GM12878 (cell line): ENCODE measurements around the gene BPIFB4. TPM values are rescaled to one million over a fixed set of nuclear protein-coding genes. Genes with fewer than 3 reads are reported as not detected.

ENCODE experiments used
- ATAC-seq: fragments of 200-7000 bp; cut with Tn5 transposase; 3 replicates; pipeline ENCODE4 v1.9.1; 2020; ENCODE audit warnings: mild to moderate bottlenecking, moderate library complexity
- BruUV-seq: library from RNA; stranded (reverse); fragments of 400-500 nt; replicated peaks from 2 replicates; lab custom pipeline; 2021; lab: Mats Ljungman, UMichigan
- CTCF ChIA-PET: fragments of 300-600 bp; sonication (Branson Sonifier 250); formaldehyde crosslinking; extraction: SDS; loops from one replicate; lab custom pipeline; 2021; ENCODE audit warnings: inconsistent platforms; lab: Yijun Ruan, JAX
- POLR2A ChIA-PET: fragments of 350-600 bp; formaldehyde crosslinking; extraction: SDS; loops from one replicate; lab custom pipeline; 2021; ENCODE audit warnings: inconsistent platforms; lab: Charles Lee
- RAD21 ChIA-PET: fragments of 300-600 bp; sonication (Branson Sonifier 250); formaldehyde crosslinking; loops from one replicate; lab custom pipeline; 2023; ENCODE audit warnings: antibody characterized with exemption; ENCODE audit not compliant: unreplicated experiment; lab: Charles Lee
- SMC1A ChIA-PET: fragments of 300-600 bp; sonication (Branson Sonifier 250); formaldehyde crosslinking; loops from one replicate; lab custom pipeline; 2023; ENCODE audit not compliant: unreplicated experiment, uncharacterized antibody; lab: Charles Lee
- DNase-seq: peaks from one replicate; pipeline ENCODE4 v3.0.0-alpha.2; 2011; ENCODE audit warnings: low read depth, low spot score
- FAIRE-seq: peaks from 3 replicates; lab custom pipeline; 2011; peaks lifted over from hg19 to GRCh38; lab: Jason Lieb, UNC
- H2AFZ ChIP-seq: 2 replicates; pipeline ENCODE4 v1.6.0; 2011; ENCODE audit warnings: low read depth, low read length, control low read depth; ENCODE audit not compliant: control insufficient read depth
- H3K27ac ChIP-seq: 2 replicates; pipeline ENCODE4 v1.5.1; 2011; ENCODE audit warnings: control low read depth; ENCODE audit not compliant: control insufficient read depth, insufficient read depth
- H3K27me3 ChIP-seq, 2 experiments: replicated peaks in 1 of 2; 2 replicates each; pipeline versions ENCODE4 v1.6.0 to v1.6.1; 2011; ENCODE audit warnings: low read length in 1 of 2; ENCODE audit not compliant: control insufficient read depth in 2 of 2, insufficient read depth in 2 of 2
- H3K36me3 ChIP-seq, 2 experiments: 2 replicates each; pipeline ENCODE4 v1.5.1; 2011; ENCODE audit warnings: low read length in 1 of 2; ENCODE audit not compliant: control insufficient read depth in 2 of 2, insufficient read depth in 2 of 2
- H3K4me1 ChIP-seq: 2 replicates; pipeline ENCODE4 v1.6.1; 2011; ENCODE audit warnings: mild to moderate bottlenecking, low read length, moderate library complexity, mixed read lengths; ENCODE audit not compliant: control insufficient read depth, insufficient read depth
- H3K4me2 ChIP-seq: 2 replicates; pipeline ENCODE4 v1.6.0; 2011; ENCODE audit warnings: control low read depth; ENCODE audit not compliant: control insufficient read depth, insufficient read depth
- H3K4me3 ChIP-seq: fragments of 200-600 bp; sonication (generic); 2 replicates; pipeline ENCODE4 v1.5.1; 2016
- H3K79me2 ChIP-seq: 2 replicates; pipeline ENCODE4 v1.6.0; 2011; ENCODE audit warnings: low read length; ENCODE audit not compliant: control insufficient read depth, insufficient read depth
- H3K9ac ChIP-seq: 2 replicates; pipeline ENCODE4 v1.8.0; 2011; ENCODE audit warnings: low read length, control low read depth, mixed read lengths; ENCODE audit not compliant: control insufficient read depth, insufficient read depth
- H3K9me3 ChIP-seq: replicated peaks from 3 replicates; pipeline ENCODE4 v1.5.1; 2011; ENCODE audit warnings: mild to moderate bottlenecking, low read length; ENCODE audit not compliant: control insufficient read depth, insufficient read depth
- H4K20me1 ChIP-seq: 2 replicates; pipeline ENCODE4 v1.6.0; 2011; ENCODE audit not compliant: control insufficient read depth, insufficient read depth
- ESRRA ChIP-seq: IDR thresholded peaks from 2 replicates; pipeline ENCODE4 v1.6.1; 2012; ENCODE audit warnings: mild to moderate bottlenecking, low read length, improper control_type of control experiment
- MTA3 ChIP-seq: IDR thresholded peaks from 2 replicates; pipeline ENCODE4 v1.6.1; 2012; ENCODE audit warnings: low read length, inconsistent platforms, borderline replicate concordance
- SMC3 ChIP-seq: IDR thresholded peaks from 2 replicates; pipeline ENCODE4 v1.6.1; 2011; ENCODE audit warnings: low read length, improper control_type of control experiment, borderline replicate concordance
- TAF1 ChIP-seq: IDR thresholded peaks from 2 replicates; pipeline ENCODE4 v1.6.1; 2011; ENCODE audit warnings: mild to moderate bottlenecking, low read depth, low read length, borderline replicate concordance
- TCF7 ChIP-seq: IDR thresholded peaks from 2 replicates; pipeline ENCODE4 v1.6.1; 2014; ENCODE audit warnings: antibody characterized with exemption, borderline replicate concordance
- ZZZ3 ChIP-seq: IDR thresholded peaks from 2 replicates; pipeline ENCODE4 v1.6.1; 2011; ENCODE audit warnings: low read depth; ENCODE audit not compliant: control insufficient read depth, insufficient read length
- WGBS: methylation state at CpG from one replicate; pipeline ENCODE4 v1.1.6; 2016; ENCODE audit warnings: low lambda C conversion rate; ENCODE audit not compliant: insufficient replicate concordance, insufficient coverage; ENCODE audit errors: missing lambda C conversion rate; 5-methylcytosine and 5-hydroxymethylcytosine counted together
- in situ Hi-C: fragments of 300-500 bp; cut with MboI; formaldehyde crosslinking; loops from 9 replicates; pipeline ENCODE4 v1.14.3; 2018; ENCODE audit warnings: mixed read lengths
- intact Hi-C: fragments of 100-400 bp; cut with micrococcal nuclease; formaldehyde crosslinking; loops from one replicate; pipeline ENCODE4 v1.14.2; 2022; ENCODE audit not compliant: unreplicated experiment
- polyA plus RNA-seq, 11 experiments: library from polyadenylated mRNA; depleted of rRNA in 4 of 11; unstranded in 6 of 11; stranded (reverse) in 5 of 11; fragments of >200 nt; fragmentation: Nextera tagmentation in 4 of 11; fragmentation: Illumina TruSeq in 1 of 11; extraction: Ambion mirVana in 4 of 11; extraction: Trizol in 1 of 11; gene quantifications; 1 replicate in 1 of 11; 2 replicates in 10 of 11; pipeline versions ENCODE4 v1.2.1 to v1.2.3, GENCODE V29; 2011 to 2016; ENCODE audit warnings: inconsistent platforms in 2 of 11, missing spikeins in 2 of 11, low read depth in 1 of 11
- total RNA-seq, 4 experiments: library from RNA; depleted of rRNA in 3 of 4; stranded (reverse); fragments of >200 nt in 3 of 4; fragmentation: Illumina TruSeq in 1 of 4; extraction: Trizol in 1 of 4; gene quantifications; 2 replicates each; pipeline versions ENCODE4 v1.2.1 to v1.2.3, GENCODE V29; 2013 to 2021
- TF ChIP-seq, protein P1 (sequence below): IDR thresholded peaks from 2 replicates; pipeline ENCODE4 v1.6.1; 2012; ENCODE audit warnings: low read depth, low read length, improper control_type of control experiment
- TF ChIP-seq, protein P2 (sequence below): fragments of 450-650 bp; IDR thresholded peaks from 2 replicates; pipeline ENCODE4 v1.6.1; 2017; ENCODE audit warnings: mild to moderate bottlenecking, moderate library complexity
- TF ChIP-seq, protein P3 (sequence below): IDR thresholded peaks from 2 replicates; pipeline ENCODE4 v1.6.1; 2012; ENCODE audit warnings: low read depth, low read length, improper control_type of control experiment

Gene BPIFB4
- total and polyA plus RNA-seq, 10 of the 15 experiments (the other 5 are each of a cell fraction or from before 2014, with no cell fraction given): 0.12 TPM; not detected in 9

DNA sequence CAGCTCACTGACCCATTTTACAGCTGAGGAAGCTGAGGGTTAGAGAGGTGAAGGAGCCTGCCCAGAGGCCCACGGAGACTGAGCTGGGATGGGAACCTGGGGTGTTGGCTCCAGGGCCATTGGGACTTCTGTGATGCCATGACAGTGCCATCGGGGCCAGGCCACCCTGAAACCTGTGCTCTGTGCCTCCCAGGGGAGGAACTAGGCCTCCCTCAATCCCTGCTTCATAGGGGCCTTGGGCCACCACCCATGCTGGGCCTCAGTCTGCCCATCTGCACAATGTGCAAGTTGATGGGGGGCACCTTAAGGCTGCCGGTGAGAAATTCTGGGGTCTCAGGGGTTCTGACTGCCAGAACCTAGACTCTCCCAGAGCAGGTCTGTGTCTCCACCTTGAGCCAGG lies 24.9 kb downstream of the BPIFB4 start:
- ChIA-PET CTCF (no interaction called here), SMC1A (no interaction called here), RAD21 (no interaction called here)

More for the DNA sequence above, 24.9 kb downstream of the BPIFB4 start:
- Histone ChIP-seq H3K27ac (no peak overlapping the region), H3K9me3 (no peaks in the 10 kb centered on the region), H3K36me3 (no peaks in the 10 kb centered on the region), H2AFZ (no peak overlapping the region), H3K27me3 (no peaks in the 10 kb centered on the region), H3K79me2 (no peaks in the 10 kb centered on the region), H3K4me3 (no peak overlapping the region), H3K9ac (no peak overlapping the region), H4K20me1 (no peaks in the 10 kb centered on the region)
- POLR2A ChIA-PET: no interaction called here
- ATAC-seq (no peak), DNase-seq (no peak)
- intact Hi-C loops (no loop called here), in situ Hi-C loops (no loop called here)
- TF ChIP-seq TCF7 (no peak), SMC3 (no peak), MTA3 (no peak), ESRRA (no peak), ZZZ3 (no peak), TAF1 (no peak)
- TF ChIP-seq, protein P1, sequence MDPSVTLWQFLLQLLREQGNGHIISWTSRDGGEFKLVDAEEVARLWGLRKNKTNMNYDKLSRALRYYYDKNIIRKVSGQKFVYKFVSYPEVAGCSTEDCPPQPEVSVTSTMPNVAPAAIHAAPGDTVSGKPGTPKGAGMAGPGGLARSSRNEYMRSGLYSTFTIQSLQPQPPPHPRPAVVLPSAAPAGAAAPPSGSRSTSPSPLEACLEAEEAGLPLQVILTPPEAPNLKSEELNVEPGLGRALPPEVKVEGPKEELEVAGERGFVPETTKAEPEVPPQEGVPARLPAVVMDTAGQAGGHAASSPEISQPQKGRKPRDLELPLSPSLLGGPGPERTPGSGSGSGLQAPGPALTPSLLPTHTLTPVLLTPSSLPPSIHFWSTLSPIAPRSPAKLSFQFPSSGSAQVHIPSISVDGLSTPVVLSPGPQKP: no peak
- TF ChIP-seq, protein P2, sequence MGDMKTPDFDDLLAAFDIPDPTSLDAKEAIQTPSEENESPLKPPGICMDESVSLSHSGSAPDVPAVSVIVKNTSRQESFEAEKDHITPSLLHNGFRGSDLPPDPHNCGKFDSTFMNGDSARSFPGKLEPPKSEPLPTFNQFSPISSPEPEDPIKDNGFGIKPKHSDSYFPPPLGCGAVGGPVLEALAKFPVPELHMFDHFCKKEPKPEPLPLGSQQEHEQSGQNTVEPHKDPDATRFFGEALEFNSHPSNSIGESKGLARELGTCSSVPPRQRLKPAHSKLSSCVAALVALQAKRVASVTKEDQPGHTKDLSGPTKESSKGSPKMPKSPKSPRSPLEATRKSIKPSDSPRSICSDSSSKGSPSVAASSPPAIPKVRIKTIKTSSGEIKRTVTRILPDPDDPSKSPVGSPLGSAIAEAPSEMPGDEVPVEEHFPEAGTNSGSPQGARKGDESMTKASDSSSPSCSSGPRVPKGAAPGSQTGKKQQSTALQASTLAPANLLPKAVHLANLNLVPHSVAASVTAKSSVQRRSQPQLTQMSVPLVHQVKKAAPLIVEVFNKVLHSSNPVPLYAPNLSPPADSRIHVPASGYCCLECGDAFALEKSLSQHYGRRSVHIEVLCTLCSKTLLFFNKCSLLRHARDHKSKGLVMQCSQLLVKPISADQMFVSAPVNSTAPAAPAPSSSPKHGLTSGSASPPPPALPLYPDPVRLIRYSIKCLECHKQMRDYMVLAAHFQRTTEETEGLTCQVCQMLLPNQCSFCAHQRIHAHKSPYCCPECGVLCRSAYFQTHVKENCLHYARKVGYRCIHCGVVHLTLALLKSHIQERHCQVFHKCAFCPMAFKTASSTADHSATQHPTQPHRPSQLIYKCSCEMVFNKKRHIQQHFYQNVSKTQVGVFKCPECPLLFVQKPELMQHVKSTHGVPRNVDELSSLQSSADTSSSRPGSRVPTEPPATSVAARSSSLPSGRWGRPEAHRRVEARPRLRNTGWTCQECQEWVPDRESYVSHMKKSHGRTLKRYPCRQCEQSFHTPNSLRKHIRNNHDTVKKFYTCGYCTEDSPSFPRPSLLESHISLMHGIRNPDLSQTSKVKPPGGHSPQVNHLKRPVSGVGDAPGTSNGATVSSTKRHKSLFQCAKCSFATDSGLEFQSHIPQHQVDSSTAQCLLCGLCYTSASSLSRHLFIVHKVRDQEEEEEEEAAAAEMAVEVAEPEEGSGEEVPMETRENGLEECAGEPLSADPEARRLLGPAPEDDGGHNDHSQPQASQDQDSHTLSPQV: no peak
- TF ChIP-seq, protein P3, sequence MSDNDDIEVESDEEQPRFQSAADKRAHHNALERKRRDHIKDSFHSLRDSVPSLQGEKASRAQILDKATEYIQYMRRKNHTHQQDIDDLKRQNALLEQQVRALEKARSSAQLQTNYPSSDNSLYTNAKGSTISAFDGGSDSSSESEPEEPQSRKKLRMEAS: no peak
- TF ChIP-seq, all 136 proteins: peak for 0
- Histone ChIP-seq H3K4me2 (no peak overlapping the region), H3K4me1 (no peaks in the 10 kb centered on the region)
- no peak for FAIRE-seq
- BruUV-seq: no TSS peak
- WGBS: 27% methylated on average over 3 of the region's 3 CpGs
